Chondrocyte (in vitro differentiated cells): Measurements from ENCODE around the gene CIAO3. TPM values are rescaled to one million over a fixed set of nuclear protein-coding genes. Genes with fewer than 3 reads are reported as not detected.

Experiments
- DNase-seq: peaks from one replicate; pipeline ENCODE4 v3.0.0; 2021; ENCODE audit warnings: mixed read lengths, low spot score
- H3K27ac Mint-ChIP-seq: one replicate; pipeline ENCODE4 v1.8.0; 2021; ENCODE audit warnings: mild to moderate bottlenecking, moderate library complexity, mixed read lengths; ENCODE audit not compliant: unreplicated experiment
- H3K27me3 Mint-ChIP-seq: 2 replicates; pipeline ENCODE4 v1.8.0; 2021; ENCODE audit warnings: low read depth, mixed read lengths
- H3K36me3 Mint-ChIP-seq: 2 replicates; pipeline ENCODE4 v1.8.0; 2021; ENCODE audit warnings: low read depth, mixed read lengths
- H3K4me1 Mint-ChIP-seq: 2 replicates; pipeline ENCODE4 v1.8.0; 2021; ENCODE audit warnings: low read depth, mild to moderate bottlenecking, mixed read lengths
- H3K4me3 Mint-ChIP-seq: one replicate; pipeline ENCODE4 v1.8.0; 2021; ENCODE audit warnings: mild to moderate bottlenecking, moderate library complexity, mixed read lengths; ENCODE audit not compliant: unreplicated experiment
- H3K9me3 Mint-ChIP-seq: 2 replicates; pipeline ENCODE4 v1.8.0; 2021; ENCODE audit warnings: low read depth, mixed read lengths
- CTCF ChIP-seq: fragments of 200-600 bp; sonication (generic); IDR thresholded peaks from 2 replicates; pipeline ENCODE4 v1.5.0; 2021; ENCODE audit warnings: antibody characterized with exemption, mild to moderate bottlenecking, moderate library complexity
- total RNA-seq: library from RNA; stranded (reverse); gene quantifications from 3 replicates; pipeline ENCODE4 v1.2.1, GENCODE V29; 2021

Gene CIAO3
- total RNA-seq, 1 donor from 2014 or later = 22.1 TPM

GRCh38 chr16:761625-762513 is 21.1 kb upstream of the CIAO3 start:
- H3K4me3 Mint-ChIP-seq = no peak overlapping the region
- peak; percentile 86 for DNase-seq
- H3K9me3 Mint-ChIP-seq = no peaks in the 10 kb centered on the region
- no peak overlapping the region for H3K27ac Mint-ChIP-seq
- TF ChIP-seq CTCF = no peak
- peaks cover 3% of the 10 kb centered on the region for H3K27me3 Mint-ChIP-seq
- no peaks in the 10 kb centered on the region for H3K36me3 Mint-ChIP-seq
- H3K4me1 Mint-ChIP-seq = no peaks in the 10 kb centered on the region

- Mint-ChIP-seq H3K36me3 (no peaks in the 10 kb centered on the region), H3K4me3 (no peak within 1 kb of the TSS), H3K27ac (no peak within 1 kb of the TSS), H3K27me3 (peaks cover 5% of the 10 kb centered on the region), H3K4me1 (no peaks in the 10 kb centered on the region), H3K9me3 (peaks cover 5% of the 10 kb centered on the region)
- no peak for TF ChIP-seq CTCF
- peak; percentile 87 for DNase-seq
These were observed 19.9 kb upstream of the CIAO3 start, which contains the start of gene MSLN for GRCh38 chr16:760545-761343. Gene MSLN, plus strand, starts transcription at chr16:760734. Its CDS starts 1,947 bp downstream, at chr16:762681.

GRCh38 chr16:760065-760464 is 19.3 kb upstream of the CIAO3 start:
- H3K4me1 Mint-ChIP-seq = no peaks in the 10 kb centered on the region
- DNase-seq = no peak
- H3K4me3 Mint-ChIP-seq = no peak overlapping the region
- H3K9me3 Mint-ChIP-seq = peaks cover 5% of the 10 kb centered on the region
- no peak for TF ChIP-seq CTCF
- H3K27me3 Mint-ChIP-seq = peaks cover 5% of the 10 kb centered on the region
- H3K36me3 Mint-ChIP-seq = no peaks in the 10 kb centered on the region
- H3K27ac Mint-ChIP-seq = no peak overlapping the region

GRCh38 chr16:759110-759910 is 18.5 kb upstream of the CIAO3 start:
- no peak for TF ChIP-seq CTCF
- H3K4me3 Mint-ChIP-seq = no peak overlapping the region
- peaks cover 5% of the 10 kb centered on the region for H3K27me3 Mint-ChIP-seq
- no peaks in the 10 kb centered on the region for H3K4me1 Mint-ChIP-seq
- DNase-seq = peak; percentile 82
- H3K9me3 Mint-ChIP-seq = peaks cover 5% of the 10 kb centered on the region
- H3K27ac Mint-ChIP-seq = no peak overlapping the region
- H3K36me3 Mint-ChIP-seq = no peaks in the 10 kb centered on the region

- Mint-ChIP-seq H3K27me3 (peaks cover 10% of the 10 kb centered on the region), H3K4me1 (no peaks in the 10 kb centered on the region), H3K9me3 (peaks cover 5% of the 10 kb centered on the region), H3K36me3 (no peaks in the 10 kb centered on the region), H3K27ac (no peak overlapping the region), H3K4me3 (no peak overlapping the region)
- no peak for DNase-seq
- no peak for TF ChIP-seq CTCF
These were observed 15.6 kb upstream of the CIAO3 start for GRCh38 chr16:756428-756827.
